Esophagus muscularis mucosa (tissue), 3 donors: ENCODE measurements around the gene COPE.

Source experiments
- POLR2A ChIP-seq: fragments of 450-650 bp; IDR thresholded peaks from one replicate; pipeline ENCODE4 v1.6.1; 2017; ENCODE audit warnings: antibody characterized with exemption, moderate library complexity, mild to moderate bottlenecking, low read depth
- TF ChIP-seq, protein P1 (sequence below), 3 experiments: fragments of 200-600 bp in 2 of 3; fragments of 450-650 bp in 1 of 3; sonication (generic) in 2 of 3; IDR thresholded peaks; one replicate each; pipeline ENCODE4 v1.5.1; 2017 to 2019; ENCODE audit warnings: antibody characterized with exemption in 3 of 3, mild to moderate bottlenecking in 2 of 3, moderate library complexity in 1 of 3

- TF ChIP-seq POLR2A = no peak
- TF ChIP-seq, protein P1, sequence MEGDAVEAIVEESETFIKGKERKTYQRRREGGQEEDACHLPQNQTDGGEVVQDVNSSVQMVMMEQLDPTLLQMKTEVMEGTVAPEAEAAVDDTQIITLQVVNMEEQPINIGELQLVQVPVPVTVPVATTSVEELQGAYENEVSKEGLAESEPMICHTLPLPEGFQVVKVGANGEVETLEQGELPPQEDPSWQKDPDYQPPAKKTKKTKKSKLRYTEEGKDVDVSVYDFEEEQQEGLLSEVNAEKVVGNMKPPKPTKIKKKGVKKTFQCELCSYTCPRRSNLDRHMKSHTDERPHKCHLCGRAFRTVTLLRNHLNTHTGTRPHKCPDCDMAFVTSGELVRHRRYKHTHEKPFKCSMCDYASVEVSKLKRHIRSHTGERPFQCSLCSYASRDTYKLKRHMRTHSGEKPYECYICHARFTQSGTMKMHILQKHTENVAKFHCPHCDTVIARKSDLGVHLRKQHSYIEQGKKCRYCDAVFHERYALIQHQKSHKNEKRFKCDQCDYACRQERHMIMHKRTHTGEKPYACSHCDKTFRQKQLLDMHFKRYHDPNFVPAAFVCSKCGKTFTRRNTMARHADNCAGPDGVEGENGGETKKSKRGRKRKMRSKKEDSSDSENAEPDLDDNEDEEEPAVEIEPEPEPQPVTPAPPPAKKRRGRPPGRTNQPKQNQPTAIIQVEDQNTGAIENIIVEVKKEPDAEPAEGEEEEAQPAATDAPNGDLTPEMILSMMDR (IDR thresholded peaks at IDR 0.05) = no peak
Observed at GRCh38 chr19:18910801-18911436, 8.3 kb downstream of the COPE start.
